HUDEP-2 (cell line): ENCODE measurements around the gene PCNX2.
"Not testable (repeated sequence)": the region's sequence is repeated elsewhere in the genome, so short reads cannot be mapped to it uniquely, and the experiment has no call there.

ENCODE experiments used
- DNase-seq, 76 experiments: peaks; one replicate each; lab custom pipeline; 2025; ENCODE audit not compliant: unreplicated experiment in 76 of 76; lab: John Stamatoyannopoulos, UW

PCNX2 gene

GRCh38 chr1:233112186-233113008 lies 183.1 kb downstream of the PCNX2 start:
- no peak for DNase-seq

- DNase-seq: no peak
These were observed 183.8 kb downstream of the PCNX2 start for GRCh38 chr1:233111731-233112130.

- no peak for DNase-seq
These were observed 186.4 kb downstream of the PCNX2 start for GRCh38 chr1:233109096-233109495.

GRCh38 chr1:233107716-233108130 lies 187.8 kb downstream of the PCNX2 start:
- DNase-seq: not testable (repeated sequence)

- DNase-seq: no peak
These were observed 188.3 kb downstream of the PCNX2 start for GRCh38 chr1:233107130-233107660.

- DNase-seq: no peak
These were observed 190.3 kb downstream of the PCNX2 start for GRCh38 chr1:233105225-233105624.

- no peak for DNase-seq
These were observed 193.2 kb downstream of the PCNX2 start for GRCh38 chr1:233102341-233102740.

- DNase-seq: no peak
These were observed 197.5 kb downstream of the PCNX2 start for GRCh38 chr1:233097959-233098580.

- no peak for DNase-seq
These were observed 198.0 kb downstream of the PCNX2 start for GRCh38 chr1:233097546-233097945.

GRCh38 chr1:233094691-233095090 lies 200.8 kb downstream of the PCNX2 start:
- no peak for DNase-seq

- DNase-seq: no peak
These were observed 201.3 kb downstream of the PCNX2 start for GRCh38 chr1:233094269-233094668.

GRCh38 chr1:233090746-233091494 lies 204.6 kb downstream of the PCNX2 start:
- DNase-seq: no peak

GRCh38 chr1:233089251-233089650 lies 206.3 kb downstream of the PCNX2 start:
- DNase-seq: no peak

- DNase-seq: no peak
These were observed 206.9 kb downstream of the PCNX2 start for GRCh38 chr1:233088613-233089012.

GRCh38 chr1:233086961-233087881 lies 208.3 kb downstream of the PCNX2 start:
- DNase-seq: no peak

- DNase-seq: no peak
These were observed 210.0 kb downstream of the PCNX2 start for GRCh38 chr1:233085566-233085965.

- DNase-seq: no peak
These were observed 212.6 kb downstream of the PCNX2 start for GRCh38 chr1:233082778-233083550.

GRCh38 chr1:233081735-233082134 lies 213.8 kb downstream of the PCNX2 start:
- no peak for DNase-seq

GRCh38 chr1:233080827-233081226 lies 214.7 kb downstream of the PCNX2 start:
- DNase-seq: not testable (repeated sequence)
